22Rv1 (cell line): Measurements from ENCODE around the gene CD19.
"Not testable (repeated sequence)": the region's sequence is repeated elsewhere in the genome, so short reads cannot be mapped to it uniquely, and the experiment has no call there.

Experiments used
- ZFX ChIP-seq: fragments of 450-650 bp; IDR thresholded peaks from 2 replicates; pipeline ENCODE4 v1.6.1; 2017; ENCODE audit warnings: antibody characterized with exemption, borderline replicate concordance
- TF ChIP-seq, protein P1 (sequence below): fragments of 450-650 bp; IDR thresholded peaks from 2 replicates; pipeline ENCODE4 v1.5.1; 2017; ENCODE audit warnings: mild to moderate bottlenecking

DNA sequence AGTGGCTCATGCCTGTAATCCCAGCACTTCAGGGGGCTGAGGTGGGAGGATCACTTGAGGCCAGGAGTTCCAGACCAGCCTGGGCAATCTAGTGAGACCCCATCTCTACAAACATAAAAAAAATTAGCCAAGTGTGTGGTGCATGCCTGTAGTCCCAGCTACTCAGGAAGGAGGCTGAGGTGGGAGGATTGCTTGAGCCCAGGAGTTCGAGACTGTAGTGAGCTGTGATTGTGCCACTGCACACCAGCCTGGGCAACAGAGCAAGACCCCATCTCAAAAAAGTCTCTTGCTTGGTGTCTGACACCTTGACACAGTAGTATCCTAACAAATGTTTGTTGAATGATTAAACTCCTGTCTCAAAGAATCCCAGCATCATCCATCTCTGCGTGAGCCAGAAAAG lies 37.9 kb downstream of the CD19 start:
- TF ChIP-seq, protein P1, sequence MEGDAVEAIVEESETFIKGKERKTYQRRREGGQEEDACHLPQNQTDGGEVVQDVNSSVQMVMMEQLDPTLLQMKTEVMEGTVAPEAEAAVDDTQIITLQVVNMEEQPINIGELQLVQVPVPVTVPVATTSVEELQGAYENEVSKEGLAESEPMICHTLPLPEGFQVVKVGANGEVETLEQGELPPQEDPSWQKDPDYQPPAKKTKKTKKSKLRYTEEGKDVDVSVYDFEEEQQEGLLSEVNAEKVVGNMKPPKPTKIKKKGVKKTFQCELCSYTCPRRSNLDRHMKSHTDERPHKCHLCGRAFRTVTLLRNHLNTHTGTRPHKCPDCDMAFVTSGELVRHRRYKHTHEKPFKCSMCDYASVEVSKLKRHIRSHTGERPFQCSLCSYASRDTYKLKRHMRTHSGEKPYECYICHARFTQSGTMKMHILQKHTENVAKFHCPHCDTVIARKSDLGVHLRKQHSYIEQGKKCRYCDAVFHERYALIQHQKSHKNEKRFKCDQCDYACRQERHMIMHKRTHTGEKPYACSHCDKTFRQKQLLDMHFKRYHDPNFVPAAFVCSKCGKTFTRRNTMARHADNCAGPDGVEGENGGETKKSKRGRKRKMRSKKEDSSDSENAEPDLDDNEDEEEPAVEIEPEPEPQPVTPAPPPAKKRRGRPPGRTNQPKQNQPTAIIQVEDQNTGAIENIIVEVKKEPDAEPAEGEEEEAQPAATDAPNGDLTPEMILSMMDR: not testable (repeated sequence)
- not testable (repeated sequence) for TF ChIP-seq ZFX
